Measurements from ENCODE around the gene EMC8.
"Not testable (repeated sequence)": the region's sequence is repeated elsewhere in the genome, so short reads cannot be mapped to it uniquely, and the experiment has no call there.

Gene EMC8

GRCh38 chr16:85839681-85840240 lies 40.4 kb upstream of the EMC8 start:
- no peak for TF ChIP-seq CTCF (IDR thresholded peaks at IDR 0.05; ENCODE audit: control insufficient read depth, extremely low read depth, insufficient read depth)
- no peak overlapping the region for H3K4me3 ChIP-seq (ENCODE audit: low read depth, low read length)
- no peak for DNase-seq (ENCODE audit: low read depth)

GRCh38 chr16:85838876-85839585 lies 39.7 kb upstream of the EMC8 start:
- TF ChIP-seq CTCF (IDR thresholded peaks at IDR 0.05; ENCODE audit: control insufficient read depth, extremely low read depth, insufficient read depth), result no peak
- DNase-seq (ENCODE audit: low read depth), result no peak
- H3K4me3 ChIP-seq (ENCODE audit: low read depth, low read length), result no peak overlapping the region

GRCh38 chr16:85838381-85838780 lies 39.0 kb upstream of the EMC8 start:
- TF ChIP-seq CTCF (IDR thresholded peaks at IDR 0.05; ENCODE audit: control insufficient read depth, extremely low read depth, insufficient read depth), result no peak
- H3K4me3 ChIP-seq (ENCODE audit: low read depth, low read length), result no peak overlapping the region
- no peak for DNase-seq (ENCODE audit: low read depth)

- DNase-seq (ENCODE audit: low read depth); H3K4me3 ChIP-seq (ENCODE audit: low read depth, low read length): not testable (repeated sequence)
Measured at GRCh38 chr16:85837654-85838053, 38.3 kb upstream of the EMC8 start.

GRCh38 chr16:85836706-85837582 lies 37.6 kb upstream of the EMC8 start:
- no peak for DNase-seq (ENCODE audit: low read depth)
- no peak for TF ChIP-seq CTCF (IDR thresholded peaks at IDR 0.05; ENCODE audit: control insufficient read depth, extremely low read depth, insufficient read depth)
- no peak overlapping the region for H3K4me3 ChIP-seq (ENCODE audit: low read depth, low read length)

- DNase-seq (ENCODE audit: low read depth), result no peak
- TF ChIP-seq CTCF (IDR thresholded peaks at IDR 0.05; ENCODE audit: control insufficient read depth, extremely low read depth, insufficient read depth), result no peak
- H3K4me3 ChIP-seq (ENCODE audit: low read depth, low read length), result no peak overlapping the region
Measured at GRCh38 chr16:85835956-85836705, 36.8 kb upstream of the EMC8 start.

Measured in LNCaP clone FGC (cell line).